Mesenchymal stem cell (in vitro differentiated cells and primary cell): ENCODE results near the gene LAD1.
A peak's percentile ranks its signal among the peaks of the same experiment; 100 is the strongest.

Source experiments
- DNase-seq: peaks from one replicate; pipeline ENCODE4 v3.0.0-alpha.2; 2013
- H2AFZ ChIP-seq: one replicate; pipeline ENCODE4 v1.6.1; 2013; ENCODE audit warnings: low read depth, mild to moderate bottlenecking, control low read depth, inconsistent platforms, low read length, moderate library complexity
- H2AK5ac ChIP-seq: 2 replicates; pipeline ENCODE4 v1.6.1; 2013; ENCODE audit warnings: low read length, moderate library complexity, mild to moderate bottlenecking, inconsistent platforms; ENCODE audit not compliant: severe bottlenecking
- H2BK120ac ChIP-seq: one replicate; pipeline ENCODE4 v1.6.1; 2013; ENCODE audit warnings: low read depth, mild to moderate bottlenecking, inconsistent platforms, low read length, moderate library complexity
- H2BK12ac ChIP-seq, 2 experiments: one replicate each; pipeline ENCODE4 v1.6.1; 2013; ENCODE audit warnings: inconsistent platforms in 2 of 2, low read length in 2 of 2, mild to moderate bottlenecking in 2 of 2, moderate library complexity in 2 of 2, control low read depth in 1 of 2
- H2BK15ac ChIP-seq: one replicate; pipeline ENCODE4 v1.6.1; 2013; ENCODE audit warnings: mild to moderate bottlenecking, low read depth, inconsistent platforms; ENCODE audit not compliant: poor library complexity, severe bottlenecking
- H2BK5ac ChIP-seq: 2 replicates; pipeline ENCODE4 v1.6.1; 2013; ENCODE audit warnings: low read depth, mild to moderate bottlenecking, low read length, control low read depth, inconsistent platforms; ENCODE audit not compliant: poor library complexity, severe bottlenecking
- H3K14ac ChIP-seq, 2 experiments: one replicate each; pipeline ENCODE4 v1.6.1; 2013; ENCODE audit warnings: inconsistent platforms in 2 of 2, low read length in 2 of 2, control low read depth in 1 of 2, mild to moderate bottlenecking in 1 of 2, moderate library complexity in 1 of 2
- H3K18ac ChIP-seq, 2 experiments: one replicate each; pipeline ENCODE4 v1.6.1; 2013; ENCODE audit warnings: inconsistent platforms in 2 of 2, low read length in 2 of 2, control low read depth in 1 of 2, low read depth in 1 of 2, mild to moderate bottlenecking in 1 of 2
- H3K23ac ChIP-seq, 2 experiments: one replicate each; pipeline ENCODE4 v1.6.1; 2013; ENCODE audit warnings: inconsistent platforms in 2 of 2, low read length in 2 of 2, mild to moderate bottlenecking in 2 of 2, moderate library complexity in 2 of 2, control low read depth in 1 of 2
- H3K27ac ChIP-seq: 2 replicates; pipeline ENCODE4 v1.5.1; 2013; ENCODE audit warnings: mild to moderate bottlenecking, moderate library complexity, low read length, control low read depth, inconsistent platforms; ENCODE audit not compliant: poor library complexity, severe bottlenecking
- H3K27me3 ChIP-seq, 2 experiments: 2 replicates each; pipeline versions ENCODE4 v1.6.1 to v1.7.0; 2013; ENCODE audit warnings: low read length in 2 of 2, mild to moderate bottlenecking in 2 of 2, moderate library complexity in 2 of 2, control low read depth in 1 of 2, inconsistent platforms in 1 of 2; ENCODE audit not compliant: control insufficient read depth in 1 of 2, insufficient read depth in 1 of 2
- H3K36me3 ChIP-seq, 2 experiments: 2 replicates each; pipeline versions ENCODE4 v1.6.1 to v1.7.0; 2013; ENCODE audit warnings: low read length in 2 of 2, control low read depth in 1 of 2, inconsistent platforms in 1 of 2, low read depth in 1 of 2, mild to moderate bottlenecking in 1 of 2; ENCODE audit not compliant: insufficient read depth in 2 of 2, control insufficient read depth in 1 of 2
- H3K4ac ChIP-seq, 2 experiments: one replicate each; pipeline ENCODE4 v1.6.1; 2013; ENCODE audit warnings: inconsistent platforms in 2 of 2, low read length in 2 of 2, mild to moderate bottlenecking in 2 of 2, moderate library complexity in 2 of 2, control low read depth in 1 of 2, low read depth in 1 of 2
- H3K4me1 ChIP-seq: 2 replicates; pipeline ENCODE4 v1.6.1; 2013; ENCODE audit warnings: low read depth, low read length, control low read depth; ENCODE audit not compliant: control insufficient read depth, insufficient read depth
- H3K4me2 ChIP-seq: 2 replicates; pipeline ENCODE4 v1.6.1; 2013; ENCODE audit warnings: low read length, mild to moderate bottlenecking, inconsistent platforms; ENCODE audit not compliant: poor library complexity, severe bottlenecking
- H3K4me3 ChIP-seq, 2 experiments: 2 replicates each; pipeline versions ENCODE4 v1.5.1 to v1.7.0; 2013; ENCODE audit warnings: low read length in 2 of 2, mild to moderate bottlenecking in 2 of 2, control low read depth in 1 of 2, low read depth in 1 of 2; ENCODE audit not compliant: insufficient read depth in 1 of 2
- H3K79me1 ChIP-seq: replicated peaks from 2 replicates; pipeline ENCODE4 v1.6.1; 2013; ENCODE audit warnings: mild to moderate bottlenecking, control low read depth, low read length, inconsistent platforms; ENCODE audit not compliant: poor library complexity, severe bottlenecking
- H3K9ac ChIP-seq: 2 replicates; pipeline ENCODE4 v1.7.0; 2013; ENCODE audit warnings: mild to moderate bottlenecking, low read length, moderate library complexity
- H3K9me3 ChIP-seq: 2 replicates; pipeline ENCODE4 v1.7.0; 2013; ENCODE audit warnings: mild to moderate bottlenecking, low read length; ENCODE audit not compliant: control insufficient read depth
- H4K8ac ChIP-seq: one replicate; pipeline ENCODE4 v1.6.1; 2013; ENCODE audit warnings: inconsistent platforms, mild to moderate bottlenecking, low read length, moderate library complexity
- H4K91ac ChIP-seq: one replicate; pipeline ENCODE4 v1.6.1; 2013; ENCODE audit warnings: mild to moderate bottlenecking, low read length, inconsistent platforms
- WGBS: methylation state at CpG from one replicate; pipeline ENCODE4 v1.1.7; 2013; ENCODE audit warnings: mixed read lengths; 5-methylcytosine and 5-hydroxymethylcytosine counted together

LAD1 gene

DNA sequence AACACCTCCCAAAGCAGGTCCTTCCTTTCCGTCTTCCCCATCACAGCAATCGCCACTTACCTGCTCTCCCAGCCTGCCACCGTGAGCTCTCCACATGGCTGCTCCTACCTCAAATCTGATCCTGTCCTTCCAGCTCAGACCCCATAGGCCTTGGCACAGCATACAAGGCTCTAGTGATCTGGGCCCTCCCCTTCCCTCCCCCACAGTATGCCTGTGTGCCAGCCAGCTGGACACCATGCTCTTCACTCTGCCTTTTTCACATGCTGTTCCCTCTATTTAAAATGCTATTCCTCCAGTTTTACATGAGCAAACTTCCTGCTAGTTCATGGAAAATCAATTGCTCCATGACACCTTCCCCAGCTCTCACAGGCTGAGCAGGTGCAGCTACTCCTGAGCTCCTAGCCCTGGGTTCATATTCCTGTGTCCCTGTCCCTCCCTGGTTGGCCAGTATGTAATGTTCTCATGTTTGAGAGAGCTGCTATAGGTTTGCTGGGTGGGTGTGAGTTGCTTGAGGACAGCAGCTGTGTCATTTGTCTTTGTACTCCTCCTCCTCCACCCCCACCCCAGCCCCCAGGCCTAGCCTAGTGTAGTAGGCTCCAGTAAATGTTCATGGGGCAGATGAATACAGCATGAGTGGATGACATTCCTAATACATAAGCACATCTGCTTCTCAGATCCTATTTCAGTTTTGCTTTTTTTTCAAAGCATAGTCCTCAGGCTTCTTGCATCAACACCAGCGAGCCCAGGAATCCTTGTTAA lies 15.3 kb downstream of the LAD1 start:
- Histone ChIP-seq H3K27me3 (peaks cover 0 to 19% of the 10 kb centered on the region in 2 experiments), H3K4me3 (peak overlapping the region in 1 of 2 experiments; percentile 22), H3K36me3 (peaks cover 0 to 51% of the 10 kb centered on the region in 2 experiments), H2BK5ac (peak overlapping the region; percentile 57), H3K9me3 (no peaks in the 10 kb centered on the region), H3K14ac (no peak overlapping the region), H2BK12ac (no peak overlapping the region), H3K79me1 (no peaks in the 10 kb centered on the region), H3K18ac (no peak overlapping the region), H4K91ac (peak overlapping the region; percentile 18), H3K23ac (no peak overlapping the region), H3K4me1 (peaks cover 37% of the 10 kb centered on the region), H3K9ac (peak overlapping the region; percentile 28), H2BK120ac (no peak overlapping the region), H2AK5ac (peak overlapping the region; percentile 79), H2AFZ (no peak overlapping the region), H3K4me2 (no peak overlapping the region), H3K4ac (no peak overlapping the region), H2BK15ac (no peak overlapping the region), H4K8ac (no peak overlapping the region), H3K27ac (peak overlapping the region; percentile 90)
- DNase-seq: peak; percentile 82
- WGBS: 79% methylated on average over 4 of the region's 4 CpGs

GRCh38 chr1:201381130-201381529 lies 18.0 kb downstream of the LAD1 start:
- Histone ChIP-seq H2BK5ac (no peak overlapping the region), H3K4me3 (no peak overlapping the region), H4K91ac (no peak overlapping the region), H3K4me1 (peaks cover 55% of the 10 kb centered on the region), H3K23ac (no peak overlapping the region), H3K4ac (no peak overlapping the region), H3K18ac (no peak overlapping the region), H3K4me2 (no peak overlapping the region), H3K79me1 (no peaks in the 10 kb centered on the region), H2BK12ac (no peak overlapping the region), H3K27me3 (peaks cover 0 to 16% of the 10 kb centered on the region in 2 experiments), H3K9ac (no peak overlapping the region), H3K9me3 (no peaks in the 10 kb centered on the region), H2AK5ac (peak overlapping the region; percentile 14), H2BK120ac (no peak overlapping the region), H2AFZ (no peak overlapping the region), H3K14ac (no peak overlapping the region), H2BK15ac (no peak overlapping the region), H3K36me3 (peaks cover 0 to 30% of the 10 kb centered on the region in 2 experiments), H3K27ac (no peak overlapping the region), H4K8ac (no peak overlapping the region)
- WGBS: 84% methylated on average over 7 of the region's 7 CpGs
- DNase-seq: no peak

- Histone ChIP-seq H3K18ac (no peak overlapping the region), H3K4me3 (no peak overlapping the region), H3K9ac (no peak overlapping the region), H2BK12ac (no peak overlapping the region), H2BK5ac (no peak overlapping the region), H3K4me1 (peaks cover 54% of the 10 kb centered on the region), H3K23ac (no peak overlapping the region), H2BK120ac (no peak overlapping the region), H2AFZ (no peak overlapping the region), H4K8ac (no peak overlapping the region), H3K4ac (no peak overlapping the region), H2AK5ac (peak overlapping the region; percentile 63), H2BK15ac (no peak overlapping the region), H3K4me2 (no peak overlapping the region), H3K9me3 (no peaks in the 10 kb centered on the region), H3K36me3 (peaks cover 0 to 22% of the 10 kb centered on the region in 2 experiments), H3K14ac (no peak overlapping the region), H3K27ac (no peak overlapping the region), H4K91ac (no peak overlapping the region), H3K79me1 (no peaks in the 10 kb centered on the region), H3K27me3 (peaks cover 0 to 30% of the 10 kb centered on the region in 2 experiments)
- no peak for DNase-seq
- WGBS: 86% methylated on average over 9 of the region's 9 CpGs
Measured at GRCh38 chr1:201379733-201380242, 19.3 kb downstream of the LAD1 start.

DNA sequence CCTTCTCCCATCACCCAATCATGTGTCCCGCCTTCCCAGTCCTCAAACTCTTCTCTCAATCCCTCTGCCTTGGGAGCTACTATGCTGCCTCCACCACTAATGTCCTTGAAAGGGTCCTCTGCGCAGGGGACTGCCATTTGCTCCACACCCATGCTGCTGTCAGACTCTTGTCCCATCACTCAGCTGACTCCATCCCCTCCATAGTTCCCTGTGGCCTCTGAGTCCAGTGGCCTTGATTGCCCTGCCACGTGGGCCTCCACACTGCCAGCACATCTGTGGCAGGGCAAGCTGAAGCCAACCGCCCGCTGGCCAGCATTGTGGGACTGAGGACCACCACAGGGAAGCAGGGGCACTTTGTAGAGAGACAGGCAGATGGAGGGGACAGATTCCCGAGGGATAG lies 20.3 kb downstream of the LAD1 start:
- Histone ChIP-seq H3K4ac (no peak overlapping the region), H4K91ac (no peak overlapping the region), H2AFZ (no peak overlapping the region), H3K27ac (no peak overlapping the region), H2AK5ac (peak overlapping the region; percentile 96), H3K18ac (no peak overlapping the region), H3K79me1 (no peaks in the 10 kb centered on the region), H2BK12ac (no peak overlapping the region), H3K27me3 (peaks cover 0 to 39% of the 10 kb centered on the region in 2 experiments), H3K4me2 (no peak overlapping the region), H3K23ac (no peak overlapping the region), H2BK5ac (no peak overlapping the region), H3K4me3 (no peak overlapping the region), H3K4me1 (peaks cover 51% of the 10 kb centered on the region), H3K9ac (no peak overlapping the region), H2BK15ac (no peak overlapping the region), H4K8ac (no peak overlapping the region), H2BK120ac (no peak overlapping the region), H3K36me3 (peaks cover 0 to 25% of the 10 kb centered on the region in 2 experiments), H3K9me3 (no peaks in the 10 kb centered on the region), H3K14ac (no peak overlapping the region)
- WGBS: 86% methylated on average over 6 of the region's 6 CpGs
- DNase-seq: no peak
